PFSK-1 (cell line): ENCODE measurements around the gene PHKG2.

Source experiments
- FOXP2 ChIP-seq: optimal IDR thresholded peaks from 2 replicates; pipeline ENCODE3; 2011; ENCODE audit warnings: borderline replicate concordance, control low read depth, inconsistent platforms; ENCODE audit not compliant: insufficient read depth; ENCODE audit errors: extremely low read length, extremely low read depth
- POLR2AphosphoS5 ChIP-seq: IDR thresholded peaks from 2 replicates; pipeline ENCODE4 v1.6.1; 2012; ENCODE audit warnings: low read depth, mild to moderate bottlenecking, control low read depth, low read length, moderate library complexity
- REST ChIP-seq, 2 experiments: IDR thresholded peaks; 2 replicates each; pipeline versions ENCODE4 v1.6.1 to v1.8.0; 2011 to 2012; ENCODE audit warnings: low read depth in 2 of 2, low read length in 2 of 2, control low read depth in 1 of 2, inconsistent platforms in 1 of 2, mild to moderate bottlenecking in 1 of 2, moderate library complexity in 1 of 2; ENCODE audit not compliant: insufficient read depth in 1 of 2
- SIN3A ChIP-seq: IDR thresholded peaks from 2 replicates; pipeline ENCODE4 v1.6.1; 2012; ENCODE audit warnings: mild to moderate bottlenecking, low read length, moderate library complexity, borderline replicate concordance; ENCODE audit not compliant: insufficient read depth
- TAF1 ChIP-seq: IDR thresholded peaks from 2 replicates; pipeline ENCODE4 v1.6.1; 2012; ENCODE audit warnings: low read length, control low read depth, borderline replicate concordance; ENCODE audit not compliant: insufficient read depth

The PHKG2 gene

GRCh38 chr16:30780021-30780420 lies 31.8 kb downstream of the PHKG2 start:
- TF ChIP-seq FOXP2 (no peak), POLR2AphosphoS5 (no peak)

- TF ChIP-seq POLR2AphosphoS5 (no peak), TAF1 (no peak), FOXP2 (no peak), SIN3A (no peak), REST (IDR thresholded peaks at IDR 0.05; ENCODE audit: insufficient read depth in 1 of 2, low read depth in 2 of 2, low read length in 2 of 2) (no peak)
Observed at GRCh38 chr16:30780549-30780948, 32.3 kb downstream of the PHKG2 start.

- TF ChIP-seq FOXP2 (no peak), POLR2AphosphoS5 (no peak), SIN3A (no peak), TAF1 (no peak), REST (IDR thresholded peaks at IDR 0.05; ENCODE audit: insufficient read depth in 1 of 2, low read depth in 2 of 2, low read length in 2 of 2) (no peak)
Observed at GRCh38 chr16:30782486-30783279, 34.5 kb downstream of the PHKG2 start.

GRCh38 chr16:30783280-30784109 lies 35.3 kb downstream of the PHKG2 start:
- TF ChIP-seq FOXP2 = no peak
- no peak for TF ChIP-seq REST (IDR thresholded peaks at IDR 0.05; ENCODE audit: insufficient read depth in 1 of 2, low read depth in 2 of 2, low read length in 2 of 2)
- no peak for TF ChIP-seq POLR2AphosphoS5
- no peak for TF ChIP-seq TAF1
- no peak for TF ChIP-seq SIN3A

- TF ChIP-seq POLR2AphosphoS5 = no peak
- no peak for TF ChIP-seq REST (IDR thresholded peaks at IDR 0.05; ENCODE audit: insufficient read depth in 1 of 2, low read depth in 2 of 2, low read length in 2 of 2)
- TF ChIP-seq TAF1 = no peak
- TF ChIP-seq FOXP2 = no peak
- no peak for TF ChIP-seq SIN3A
Observed at GRCh38 chr16:30784215-30784614, 36.0 kb downstream of the PHKG2 start.
